ENCODE measurements around the gene DDR1. TPM values are rescaled to one million over a fixed set of nuclear protein-coding genes. Genes with fewer than 3 reads are reported as not detected.
"Not testable (repeated sequence)": the region's sequence is repeated elsewhere in the genome, so short reads cannot be mapped to it uniquely, and the experiment has no call there.

DDR1 gene
- total RNA-seq, 1 experiment from 2014 or later: 258 TPM

DNA sequence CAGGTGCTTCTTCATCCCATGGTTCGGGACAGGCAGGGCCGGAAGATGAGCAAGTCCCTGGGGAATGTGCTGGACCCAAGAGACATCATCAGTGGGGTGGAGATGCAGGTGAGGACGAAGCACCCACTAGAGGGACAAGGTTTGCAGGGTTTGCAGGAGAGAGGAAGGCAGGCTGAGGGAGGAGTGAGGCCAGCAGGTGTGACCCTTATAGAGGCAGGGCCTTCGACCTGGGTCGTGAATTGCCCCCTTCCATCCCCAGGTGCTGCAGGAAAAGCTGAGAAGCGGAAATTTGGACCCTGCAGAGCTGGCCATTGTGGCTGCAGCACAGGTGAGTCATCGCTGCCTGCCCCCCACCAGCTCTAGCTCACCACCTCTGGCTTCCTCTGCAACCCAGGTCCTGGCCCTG lies 38.1 kb downstream of the DDR1 start:
- no peak overlapping the region for H2BK15ac ChIP-seq (ENCODE audit: low read depth, low read length)
- no peaks in the 10 kb centered on the region for H3K79me1 ChIP-seq (ENCODE audit: insufficient read depth, low read depth, low read length, poor library complexity, severe bottlenecking)
- no peak overlapping the region for H3K56ac ChIP-seq (ENCODE audit: insufficient read length, low read depth, low read length)
- H2AK5ac ChIP-seq (ENCODE audit: insufficient read length, low read length): no peak overlapping the region
- no peak overlapping the region for H3K4me2 ChIP-seq (ENCODE audit: insufficient read depth, insufficient read length, low read length)
- peak; percentile 59 for DNase-seq
- no peak overlapping the region for H2AFZ ChIP-seq (ENCODE audit: low read length)
- TF ChIP-seq, protein P1, sequence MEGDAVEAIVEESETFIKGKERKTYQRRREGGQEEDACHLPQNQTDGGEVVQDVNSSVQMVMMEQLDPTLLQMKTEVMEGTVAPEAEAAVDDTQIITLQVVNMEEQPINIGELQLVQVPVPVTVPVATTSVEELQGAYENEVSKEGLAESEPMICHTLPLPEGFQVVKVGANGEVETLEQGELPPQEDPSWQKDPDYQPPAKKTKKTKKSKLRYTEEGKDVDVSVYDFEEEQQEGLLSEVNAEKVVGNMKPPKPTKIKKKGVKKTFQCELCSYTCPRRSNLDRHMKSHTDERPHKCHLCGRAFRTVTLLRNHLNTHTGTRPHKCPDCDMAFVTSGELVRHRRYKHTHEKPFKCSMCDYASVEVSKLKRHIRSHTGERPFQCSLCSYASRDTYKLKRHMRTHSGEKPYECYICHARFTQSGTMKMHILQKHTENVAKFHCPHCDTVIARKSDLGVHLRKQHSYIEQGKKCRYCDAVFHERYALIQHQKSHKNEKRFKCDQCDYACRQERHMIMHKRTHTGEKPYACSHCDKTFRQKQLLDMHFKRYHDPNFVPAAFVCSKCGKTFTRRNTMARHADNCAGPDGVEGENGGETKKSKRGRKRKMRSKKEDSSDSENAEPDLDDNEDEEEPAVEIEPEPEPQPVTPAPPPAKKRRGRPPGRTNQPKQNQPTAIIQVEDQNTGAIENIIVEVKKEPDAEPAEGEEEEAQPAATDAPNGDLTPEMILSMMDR (conservative IDR thresholded peaks at IDR 0.05): 0 out of 3 replicates have a peak, but pooled peaks have one; percentile 10
- no peak overlapping the region for H2BK20ac ChIP-seq (ENCODE audit: low read depth, low read length, poor library complexity, severe bottlenecking)
- no peak overlapping the region for H4K8ac ChIP-seq (replicated peaks; ENCODE audit: insufficient read length, low read depth, low read length)
- Mint-ChIP-seq H3K27me3 (ENCODE audit: low read depth) (no peaks in the 10 kb centered on the region; the same call in 1 of the 2 replicates), H3K27ac (peak overlapping the region in 2 of 3 experiments; percentile 4 to 18; a peak in 2 of 7 replicates), H3K4me1 (peaks cover 9 to 12% of the 10 kb centered on the region in 2 experiments), H3K4me3 (no peak overlapping the region), H3K36me3 (ENCODE audit: insufficient read depth in 1 of 3, low read depth in 3 of 3) (peaks cover 32 to 86% (median 79%) of the 10 kb centered on the region in 3 experiments), H3K9me3 (no peaks in the 10 kb centered on the region)
- H3K4ac ChIP-seq (ENCODE audit: low read depth, low read length): no peak overlapping the region
- H3K9ac ChIP-seq (ENCODE audit: extremely low read depth, insufficient read length, low read length): no peak overlapping the region
- no peaks in the 10 kb centered on the region for H3K23me2 ChIP-seq (ENCODE audit: insufficient read length, low read depth, low read length, poor library complexity, severe bottlenecking)
- H3T11ph ChIP-seq (ENCODE audit: low read length): no peak overlapping the region
- WGBS (ENCODE audit: extremely low coverage, insufficient read length, low lambda C conversion rate): no CpG with 5 or more reads among the region's 7 CpGs
- H2BK12ac ChIP-seq (ENCODE audit: insufficient read length, low read depth, low read length): no peak overlapping the region
- no peak overlapping the region for H4K91ac ChIP-seq (ENCODE audit: insufficient read length, low read depth, low read length)
- H4K20me1 ChIP-seq (ENCODE audit: control insufficient read depth, insufficient read depth, insufficient read length): no peaks in the 10 kb centered on the region
- no peaks in the 10 kb centered on the region for H3K4me1 ChIP-seq (ENCODE audit: insufficient read depth, low read length)
- no peak overlapping the region for H3K14ac ChIP-seq (ENCODE audit: insufficient read depth, low read length)
- no peak overlapping the region for H3K18ac ChIP-seq (ENCODE audit: insufficient read length, low read depth, low read length)
- no peaks in the 10 kb centered on the region for H3K27me3 ChIP-seq (ENCODE audit: insufficient read depth, low read length)
- no peak overlapping the region for H4K5ac ChIP-seq (ENCODE audit: insufficient read length, low read depth, low read length)
- H3K23ac ChIP-seq (ENCODE audit: insufficient read length, low read depth, low read length): no peak overlapping the region
- no peak overlapping the region for H2BK5ac ChIP-seq (ENCODE audit: insufficient read length, low read length)
- no peaks in the 10 kb centered on the region for H3K79me2 ChIP-seq (ENCODE audit: insufficient read depth, low read length)
- no peaks in the 10 kb centered on the region for H3K9me3 ChIP-seq (ENCODE audit: control insufficient read depth, low read depth, low read length)
- H3K27ac ChIP-seq (ENCODE audit: insufficient read length, low read depth, low read length): no peak overlapping the region
- H2BK120ac ChIP-seq (ENCODE audit: low read depth, low read length, poor library complexity, severe bottlenecking): no peak overlapping the region

DNA sequence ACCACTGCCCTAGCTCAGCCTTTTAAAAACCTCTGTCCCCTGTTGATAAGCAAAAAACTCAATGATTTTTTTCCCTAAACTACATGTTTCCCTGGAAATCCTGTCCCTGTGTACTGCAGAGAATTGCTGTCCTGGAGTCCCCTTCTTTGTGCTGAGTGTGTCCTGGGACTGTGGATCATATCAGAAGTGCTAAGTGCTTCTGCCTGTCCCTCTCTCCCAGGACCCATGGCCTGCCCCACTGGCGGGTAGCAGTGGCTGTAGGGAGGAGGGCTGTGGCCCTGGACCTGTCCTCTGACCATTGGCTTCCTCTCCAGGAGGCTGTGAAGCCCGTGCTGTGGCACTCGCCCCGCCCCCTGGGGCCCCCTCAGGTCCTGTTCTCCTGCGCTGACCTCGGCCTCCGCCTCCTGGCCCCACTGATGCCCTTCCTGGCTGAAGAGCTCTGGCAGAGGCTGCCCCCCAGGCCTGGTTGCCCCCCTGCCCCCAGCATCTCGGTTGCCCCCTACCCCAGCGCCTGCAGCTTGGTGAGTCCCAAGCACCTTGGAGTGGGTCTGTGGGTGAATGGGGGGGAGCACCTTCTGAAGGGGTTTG lies 39.8 kb downstream of the DDR1 start:
- not testable (repeated sequence) for H2BK12ac ChIP-seq (ENCODE audit: insufficient read length, low read depth, low read length); H3T11ph ChIP-seq (ENCODE audit: low read length); H4K5ac ChIP-seq (ENCODE audit: insufficient read length, low read depth, low read length); H3K23me2 ChIP-seq (ENCODE audit: insufficient read length, low read depth, low read length, poor library complexity, severe bottlenecking); H3K4me2 ChIP-seq (ENCODE audit: insufficient read depth, insufficient read length, low read length); H2AK5ac ChIP-seq (ENCODE audit: insufficient read length, low read length); H2BK120ac ChIP-seq (ENCODE audit: low read depth, low read length, poor library complexity, severe bottlenecking); H3K4ac ChIP-seq (ENCODE audit: low read depth, low read length); H2BK5ac ChIP-seq (ENCODE audit: insufficient read length, low read length); H3K79me1 ChIP-seq (ENCODE audit: insufficient read depth, low read depth, low read length, poor library complexity, severe bottlenecking); H4K8ac ChIP-seq (replicated peaks; ENCODE audit: insufficient read length, low read depth, low read length); H3K79me2 ChIP-seq (ENCODE audit: insufficient read depth, low read length); H3K4me3 Mint-ChIP-seq; H3K56ac ChIP-seq (ENCODE audit: insufficient read length, low read depth, low read length); H3K4me1 ChIP-seq (ENCODE audit: insufficient read depth, low read length); H3K27me3 ChIP-seq (ENCODE audit: insufficient read depth, low read length); H4K91ac ChIP-seq (ENCODE audit: insufficient read length, low read depth, low read length); H2AFZ ChIP-seq (ENCODE audit: low read length); H3K27me3 Mint-ChIP-seq (ENCODE audit: low read depth); H3K27ac ChIP-seq (ENCODE audit: insufficient read length, low read depth, low read length); H2BK15ac ChIP-seq (ENCODE audit: low read depth, low read length); H2BK20ac ChIP-seq (ENCODE audit: low read depth, low read length, poor library complexity, severe bottlenecking); H3K23ac ChIP-seq (ENCODE audit: insufficient read length, low read depth, low read length); H3K14ac ChIP-seq (ENCODE audit: insufficient read depth, low read length); H3K18ac ChIP-seq (ENCODE audit: insufficient read length, low read depth, low read length); H3K9me3 ChIP-seq (ENCODE audit: control insufficient read depth, low read depth, low read length); H4K20me1 ChIP-seq (ENCODE audit: control insufficient read depth, insufficient read depth, insufficient read length); H3K9ac ChIP-seq (ENCODE audit: extremely low read depth, insufficient read length, low read length); DNase-seq
- H3K36me3 Mint-ChIP-seq (ENCODE audit: insufficient read depth in 1 of 3, low read depth in 3 of 3): peaks cover 44 to 89% (median 80%) of the 10 kb centered on the region in 3 experiments
- WGBS (ENCODE audit: extremely low coverage, insufficient read length, low lambda C conversion rate): no CpG with 5 or more reads among the region's 9 CpGs
- H3K9me3 Mint-ChIP-seq: peaks cover 10 to 11% of the 10 kb centered on the region in 2 experiments; a peak in 4 of 5 replicates
- peak overlapping the region in 2 of 3 experiments; percentile 33 to 60; a peak in 2 of 7 replicates for H3K27ac Mint-ChIP-seq
- H3K4me1 Mint-ChIP-seq: peaks cover 9 to 12% of the 10 kb centered on the region in 2 experiments

All from H9 (cell line).